ENCODE data around the gene CDC27. TPM values are rescaled to one million over a fixed set of nuclear protein-coding genes. Genes with fewer than 3 reads are reported as not detected.

CDC27 gene
- 61.9 and 93.4 TPM in 2 replicates for total RNA-seq (ENCODE audit: low replicate concordance)
- long read RNA-seq, full-length matches to known transcripts, result 6 of 97 reads
- long read RNA-seq, partial matches to known transcripts, result 78 of 97 reads
- long read RNA-seq, other reads (novel, unspliced or antisense), result 13 of 97 reads

DNA sequence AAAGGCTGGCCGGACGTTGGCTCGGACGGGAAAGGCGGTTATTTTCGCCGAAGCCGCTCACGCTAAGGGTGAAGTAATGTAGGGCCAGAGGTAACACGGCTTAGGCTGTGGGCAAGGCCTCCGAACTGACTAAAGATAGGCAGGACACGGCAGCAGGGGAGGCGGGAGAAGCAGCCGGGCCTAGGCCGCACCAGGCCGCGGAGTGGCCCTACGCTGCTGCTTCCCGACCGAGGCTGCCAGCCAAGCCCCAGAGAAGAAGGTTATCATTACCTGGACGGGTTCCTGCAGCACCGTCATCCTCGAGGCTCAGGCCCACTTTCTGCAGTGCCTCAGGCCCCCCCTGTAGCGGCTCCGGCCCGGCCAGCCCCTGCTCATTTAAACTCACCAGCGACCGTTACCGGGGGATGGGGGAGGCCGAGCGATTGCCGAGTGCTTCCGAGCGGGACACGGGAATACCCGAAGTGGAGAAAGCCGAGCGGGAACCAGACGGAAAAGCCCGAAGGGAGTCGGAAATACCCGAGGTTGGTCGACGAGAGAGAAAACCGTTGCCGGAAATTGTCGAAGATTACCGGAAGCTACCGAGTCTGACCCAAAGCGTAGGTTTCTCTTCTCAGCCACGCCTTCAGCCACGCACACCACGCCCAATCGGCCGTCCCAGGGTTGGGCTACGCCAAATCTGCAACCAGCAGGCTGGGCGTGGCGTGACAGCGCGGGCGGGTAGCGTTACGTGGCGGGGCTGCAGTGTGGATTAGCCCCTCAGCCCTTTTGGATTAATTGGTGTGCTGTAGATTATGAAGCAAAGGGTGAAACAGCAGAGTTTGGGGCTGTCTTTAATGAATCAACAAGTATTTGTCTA lies at the start of gene CDC27:
Gene CDC27, minus strand, starts transcription at position 420 of the 856 bp plus-strand sequence. Its CDS starts 123 bp downstream, at position 297.
- H3K9me3 Mint-ChIP-seq, result no peaks in the 10 kb centered on the region
- H3K36me3 Mint-ChIP-seq, result peaks cover 10% of the 10 kb centered on the region
- peak within 1 kb of the TSS; percentile 98 for H3K27ac Mint-ChIP-seq
- no peaks in the 10 kb centered on the region for H3K27me3 Mint-ChIP-seq
- TF ChIP-seq, protein P1, sequence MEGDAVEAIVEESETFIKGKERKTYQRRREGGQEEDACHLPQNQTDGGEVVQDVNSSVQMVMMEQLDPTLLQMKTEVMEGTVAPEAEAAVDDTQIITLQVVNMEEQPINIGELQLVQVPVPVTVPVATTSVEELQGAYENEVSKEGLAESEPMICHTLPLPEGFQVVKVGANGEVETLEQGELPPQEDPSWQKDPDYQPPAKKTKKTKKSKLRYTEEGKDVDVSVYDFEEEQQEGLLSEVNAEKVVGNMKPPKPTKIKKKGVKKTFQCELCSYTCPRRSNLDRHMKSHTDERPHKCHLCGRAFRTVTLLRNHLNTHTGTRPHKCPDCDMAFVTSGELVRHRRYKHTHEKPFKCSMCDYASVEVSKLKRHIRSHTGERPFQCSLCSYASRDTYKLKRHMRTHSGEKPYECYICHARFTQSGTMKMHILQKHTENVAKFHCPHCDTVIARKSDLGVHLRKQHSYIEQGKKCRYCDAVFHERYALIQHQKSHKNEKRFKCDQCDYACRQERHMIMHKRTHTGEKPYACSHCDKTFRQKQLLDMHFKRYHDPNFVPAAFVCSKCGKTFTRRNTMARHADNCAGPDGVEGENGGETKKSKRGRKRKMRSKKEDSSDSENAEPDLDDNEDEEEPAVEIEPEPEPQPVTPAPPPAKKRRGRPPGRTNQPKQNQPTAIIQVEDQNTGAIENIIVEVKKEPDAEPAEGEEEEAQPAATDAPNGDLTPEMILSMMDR (conservative IDR thresholded peaks at IDR 0.05), result no peak
- peak within 1 kb of the TSS; percentile 97 for H3K4me3 Mint-ChIP-seq
- H3K4me1 Mint-ChIP-seq (ENCODE audit: unreplicated experiment), result peaks cover 35% of the 10 kb centered on the region
- peak; percentile 99 for DNase-seq (ENCODE audit: extremely low spot score, unreplicated experiment)

GRCh38 chr17:47238321-47239010 lies 49.4 kb upstream of the CDC27 start:
- peaks cover 11% of the 10 kb centered on the region for H3K27me3 Mint-ChIP-seq
- H3K4me1 Mint-ChIP-seq (ENCODE audit: unreplicated experiment), result peaks cover 5% of the 10 kb centered on the region
- no peaks in the 10 kb centered on the region for H3K9me3 Mint-ChIP-seq
- H3K4me3 Mint-ChIP-seq, result no peak overlapping the region
- H3K36me3 Mint-ChIP-seq, result no peaks in the 10 kb centered on the region
- TF ChIP-seq, protein P1 (conservative IDR thresholded peaks at IDR 0.05), result no peak
- no peak for DNase-seq (ENCODE audit: extremely low spot score, unreplicated experiment)
- no peak overlapping the region for H3K27ac Mint-ChIP-seq

- Mint-ChIP-seq H3K4me1 (ENCODE audit: unreplicated experiment) (peaks cover 5% of the 10 kb centered on the region), H3K27ac (no peak overlapping the region), H3K4me3 (no peak overlapping the region), H3K9me3 (no peaks in the 10 kb centered on the region), H3K27me3 (peaks cover 11% of the 10 kb centered on the region), H3K36me3 (no peaks in the 10 kb centered on the region)
- no peak for DNase-seq (ENCODE audit: extremely low spot score, unreplicated experiment)
- TF ChIP-seq, protein P1 (conservative IDR thresholded peaks at IDR 0.05), result no peak
Measured at GRCh38 chr17:47237841-47238240, 48.7 kb upstream of the CDC27 start.

DNA sequence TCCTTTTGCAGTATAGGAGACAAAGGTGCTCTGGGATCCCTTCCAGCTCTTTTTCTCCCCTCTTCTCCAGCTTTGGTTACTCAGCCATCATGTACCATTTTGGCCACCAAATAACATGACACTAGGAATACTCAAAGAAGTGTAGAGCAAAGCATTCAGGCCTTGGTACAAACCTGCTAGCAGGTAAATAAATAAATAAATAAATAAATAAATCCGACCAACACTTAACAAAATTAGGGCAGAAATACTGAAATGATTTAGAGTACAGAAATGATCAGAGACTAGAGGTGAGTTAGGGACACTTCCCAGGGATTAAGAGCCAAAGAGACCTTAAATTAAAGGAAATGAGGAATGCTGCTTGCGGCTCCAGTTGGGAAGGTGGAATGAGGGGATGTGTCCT lies 46.8 kb upstream of the CDC27 start:
- Mint-ChIP-seq H3K27me3 (peaks cover 11% of the 10 kb centered on the region), H3K4me1 (ENCODE audit: unreplicated experiment) (peaks cover 5% of the 10 kb centered on the region), H3K36me3 (no peaks in the 10 kb centered on the region), H3K4me3 (no peak overlapping the region), H3K9me3 (no peaks in the 10 kb centered on the region), H3K27ac (no peak overlapping the region)
- TF ChIP-seq, protein P1 (conservative IDR thresholded peaks at IDR 0.05), result no peak
- DNase-seq (ENCODE audit: extremely low spot score, unreplicated experiment), result no peak

DNA sequence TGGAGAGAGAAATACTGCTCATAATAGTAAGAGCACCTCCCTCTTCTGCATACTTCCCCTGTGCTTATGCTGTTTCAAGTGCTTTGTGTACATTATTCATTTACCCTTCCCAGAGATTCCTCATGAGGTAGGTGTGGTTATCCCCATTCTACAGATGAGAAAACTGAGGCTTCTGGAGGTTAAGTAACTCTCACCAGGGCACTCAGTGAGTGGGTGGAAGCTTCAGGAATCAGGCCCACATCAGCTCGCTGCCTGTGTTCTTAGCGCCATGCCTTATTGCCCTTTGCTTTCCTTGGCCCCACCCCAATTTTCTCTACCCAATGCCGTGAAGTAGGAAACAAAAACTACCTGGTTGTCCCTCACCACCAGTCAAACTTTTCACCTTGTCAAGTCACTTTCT lies 46.4 kb upstream of the CDC27 start:
- H3K27ac Mint-ChIP-seq, result no peak overlapping the region
- H3K36me3 Mint-ChIP-seq, result no peaks in the 10 kb centered on the region
- TF ChIP-seq, protein P1 (conservative IDR thresholded peaks at IDR 0.05), result no peak
- H3K27me3 Mint-ChIP-seq, result peaks cover 10% of the 10 kb centered on the region
- DNase-seq (ENCODE audit: extremely low spot score, unreplicated experiment), result no peak
- no peaks in the 10 kb centered on the region for H3K9me3 Mint-ChIP-seq
- H3K4me1 Mint-ChIP-seq (ENCODE audit: unreplicated experiment), result peaks cover 4% of the 10 kb centered on the region
- no peak overlapping the region for H3K4me3 Mint-ChIP-seq
